NB4 (cell line): ENCODE data around the gene RTCA.
"Not testable (repeated sequence)": the region's sequence is repeated elsewhere in the genome, so short reads cannot be mapped to it uniquely, and the experiment has no call there.

ENCODE experiments used
- POLR2A ChIP-seq: IDR thresholded peaks from 2 replicates; pipeline ENCODE4 v1.6.1; 2011; ENCODE audit warnings: mild to moderate bottlenecking; ENCODE audit not compliant: insufficient read length; ENCODE audit errors: extremely low read depth
- TF ChIP-seq, protein P1 (sequence below): IDR thresholded peaks from one replicate; pipeline ENCODE4 v1.5.1; 2012; ENCODE audit warnings: low read depth, low read length

GRCh38 chr1:100339735-100340134 is 73.7 kb downstream of the RTCA start:
- TF ChIP-seq, protein P1, sequence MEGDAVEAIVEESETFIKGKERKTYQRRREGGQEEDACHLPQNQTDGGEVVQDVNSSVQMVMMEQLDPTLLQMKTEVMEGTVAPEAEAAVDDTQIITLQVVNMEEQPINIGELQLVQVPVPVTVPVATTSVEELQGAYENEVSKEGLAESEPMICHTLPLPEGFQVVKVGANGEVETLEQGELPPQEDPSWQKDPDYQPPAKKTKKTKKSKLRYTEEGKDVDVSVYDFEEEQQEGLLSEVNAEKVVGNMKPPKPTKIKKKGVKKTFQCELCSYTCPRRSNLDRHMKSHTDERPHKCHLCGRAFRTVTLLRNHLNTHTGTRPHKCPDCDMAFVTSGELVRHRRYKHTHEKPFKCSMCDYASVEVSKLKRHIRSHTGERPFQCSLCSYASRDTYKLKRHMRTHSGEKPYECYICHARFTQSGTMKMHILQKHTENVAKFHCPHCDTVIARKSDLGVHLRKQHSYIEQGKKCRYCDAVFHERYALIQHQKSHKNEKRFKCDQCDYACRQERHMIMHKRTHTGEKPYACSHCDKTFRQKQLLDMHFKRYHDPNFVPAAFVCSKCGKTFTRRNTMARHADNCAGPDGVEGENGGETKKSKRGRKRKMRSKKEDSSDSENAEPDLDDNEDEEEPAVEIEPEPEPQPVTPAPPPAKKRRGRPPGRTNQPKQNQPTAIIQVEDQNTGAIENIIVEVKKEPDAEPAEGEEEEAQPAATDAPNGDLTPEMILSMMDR, result not testable (repeated sequence)
- not testable (repeated sequence) for TF ChIP-seq POLR2A
